ENCODE results near the gene LSAMP.

DNA sequence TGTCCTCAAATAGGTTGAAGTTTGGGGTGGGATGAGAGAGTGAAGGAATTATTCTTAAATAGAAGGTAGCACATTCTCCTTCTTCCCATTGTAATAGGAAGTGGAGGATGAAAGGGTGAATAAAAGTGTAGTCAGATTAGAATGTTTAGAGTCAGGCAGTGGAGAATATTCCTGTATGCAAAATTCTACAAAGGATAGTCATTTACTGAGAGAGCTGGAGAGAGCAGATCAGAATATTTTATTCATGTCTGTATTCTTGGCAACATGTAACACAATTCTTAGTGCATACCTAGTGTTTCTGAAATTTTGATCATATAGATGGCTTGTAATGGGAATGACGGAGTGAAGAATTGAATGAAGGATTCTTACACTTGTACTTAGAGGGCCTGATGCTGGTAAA lies 139.1 kb downstream of the LSAMP start:
- TF ChIP-seq, protein P1, sequence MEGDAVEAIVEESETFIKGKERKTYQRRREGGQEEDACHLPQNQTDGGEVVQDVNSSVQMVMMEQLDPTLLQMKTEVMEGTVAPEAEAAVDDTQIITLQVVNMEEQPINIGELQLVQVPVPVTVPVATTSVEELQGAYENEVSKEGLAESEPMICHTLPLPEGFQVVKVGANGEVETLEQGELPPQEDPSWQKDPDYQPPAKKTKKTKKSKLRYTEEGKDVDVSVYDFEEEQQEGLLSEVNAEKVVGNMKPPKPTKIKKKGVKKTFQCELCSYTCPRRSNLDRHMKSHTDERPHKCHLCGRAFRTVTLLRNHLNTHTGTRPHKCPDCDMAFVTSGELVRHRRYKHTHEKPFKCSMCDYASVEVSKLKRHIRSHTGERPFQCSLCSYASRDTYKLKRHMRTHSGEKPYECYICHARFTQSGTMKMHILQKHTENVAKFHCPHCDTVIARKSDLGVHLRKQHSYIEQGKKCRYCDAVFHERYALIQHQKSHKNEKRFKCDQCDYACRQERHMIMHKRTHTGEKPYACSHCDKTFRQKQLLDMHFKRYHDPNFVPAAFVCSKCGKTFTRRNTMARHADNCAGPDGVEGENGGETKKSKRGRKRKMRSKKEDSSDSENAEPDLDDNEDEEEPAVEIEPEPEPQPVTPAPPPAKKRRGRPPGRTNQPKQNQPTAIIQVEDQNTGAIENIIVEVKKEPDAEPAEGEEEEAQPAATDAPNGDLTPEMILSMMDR (IDR thresholded peaks at IDR 0.05; ENCODE audit: insufficient read depth, low read length, poor library complexity, severe bottlenecking) = no peak
- no peak for TF ChIP-seq EZH2phosphoT487 (conservative IDR thresholded peaks at IDR 0.05; ENCODE audit: low read length)
